Brain microvascular endothelial cell (primary cell): ENCODE results near the gene NFIC.

Source experiments
- DNase-seq: peaks from one replicate; pipeline ENCODE4 v3.0.0-alpha.2; 2020
- H3K27ac ChIP-seq: fragments of 250-450 bp; sonication (Bioruptor Pico); 2 replicates; pipeline ENCODE4 v1.5.1; 2020; ENCODE audit warnings: mild to moderate bottlenecking, moderate library complexity
- H3K27me3 ChIP-seq: fragments of 250-450 bp; sonication (Bioruptor Pico); replicated peaks from 2 replicates; pipeline ENCODE4 v1.5.1; 2020; ENCODE audit warnings: mild to moderate bottlenecking
- H3K36me3 ChIP-seq: fragments of 250-450 bp; sonication (Bioruptor Pico); replicated peaks from 2 replicates; pipeline ENCODE4 v1.5.1; 2020; ENCODE audit warnings: mild to moderate bottlenecking
- H3K4me3 ChIP-seq: 2 replicates; pipeline ENCODE4 v1.5.1; 2011; ENCODE audit warnings: low read depth, mild to moderate bottlenecking, control low read depth, low read length, moderate library complexity
- CTCF ChIP-seq: IDR thresholded peaks from 2 replicates; pipeline ENCODE4 v1.5.1; 2011; ENCODE audit warnings: low read depth, mild to moderate bottlenecking, moderate library complexity, low read length, control low read depth, inconsistent platforms; ENCODE audit errors: missing control alignments
- in situ Hi-C: cut with HindIII; loops from 2 replicates; pipeline ENCODE4 v1.10.0; 2017; ENCODE audit warnings: low sequenced_read_pairs, low pct_ligation_motif_present

NFIC gene

GRCh38 chr19:3408996-3409345 lies 42.6 kb downstream of the NFIC start:
- no peak overlapping the region for H3K4me3 ChIP-seq
- H3K27me3 ChIP-seq = no peaks in the 10 kb centered on the region
- no peak overlapping the region for H3K27ac ChIP-seq
- peaks cover 17% of the 10 kb centered on the region for H3K36me3 ChIP-seq
- no peak for TF ChIP-seq CTCF
- no peak for DNase-seq
- in situ Hi-C loops = no loop called here

GRCh38 chr19:3409346-3410064 lies 43.1 kb downstream of the NFIC start:
- Histone ChIP-seq H3K27me3 (no peaks in the 10 kb centered on the region), H3K36me3 (peaks cover 18% of the 10 kb centered on the region), H3K4me3 (no peak overlapping the region), H3K27ac (no peak overlapping the region)
- no peak for TF ChIP-seq CTCF
- no peak for DNase-seq
- in situ Hi-C loops = no loop called here

- no peaks in the 10 kb centered on the region for H3K27me3 ChIP-seq
- in situ Hi-C loops = no loop called here
These were observed 45.3 kb downstream of the NFIC start for GRCh38 chr19:3411636-3412035.

GRCh38 chr19:3412066-3412465 lies 45.7 kb downstream of the NFIC start:
- H3K4me3 ChIP-seq = no peak overlapping the region
- H3K27me3 ChIP-seq = no peaks in the 10 kb centered on the region

More at GRCh38 chr19:3411636-3412035, 45.3 kb downstream of the NFIC start:
- no peak overlapping the region for H3K27ac ChIP-seq
- DNase-seq = no peak
- peaks cover 15% of the 10 kb centered on the region for H3K36me3 ChIP-seq
- TF ChIP-seq CTCF = no peak
- no peak overlapping the region for H3K4me3 ChIP-seq

GRCh38 chr19:3413796-3414327 lies 47.5 kb downstream of the NFIC start:
- DNase-seq = no peak
- no peaks in the 10 kb centered on the region for H3K27me3 ChIP-seq
- H3K27ac ChIP-seq = no peak overlapping the region
- no peak for TF ChIP-seq CTCF
- no peak overlapping the region for H3K4me3 ChIP-seq
- in situ Hi-C loops = no loop called here
- peaks cover 10% of the 10 kb centered on the region for H3K36me3 ChIP-seq

More at GRCh38 chr19:3412066-3412465, 45.7 kb downstream of the NFIC start:
- in situ Hi-C loops = no loop called here
- Histone ChIP-seq H3K27ac (no peak overlapping the region), H3K36me3 (peaks cover 14% of the 10 kb centered on the region)
- no peak for TF ChIP-seq CTCF
- no peak for DNase-seq

DNA sequence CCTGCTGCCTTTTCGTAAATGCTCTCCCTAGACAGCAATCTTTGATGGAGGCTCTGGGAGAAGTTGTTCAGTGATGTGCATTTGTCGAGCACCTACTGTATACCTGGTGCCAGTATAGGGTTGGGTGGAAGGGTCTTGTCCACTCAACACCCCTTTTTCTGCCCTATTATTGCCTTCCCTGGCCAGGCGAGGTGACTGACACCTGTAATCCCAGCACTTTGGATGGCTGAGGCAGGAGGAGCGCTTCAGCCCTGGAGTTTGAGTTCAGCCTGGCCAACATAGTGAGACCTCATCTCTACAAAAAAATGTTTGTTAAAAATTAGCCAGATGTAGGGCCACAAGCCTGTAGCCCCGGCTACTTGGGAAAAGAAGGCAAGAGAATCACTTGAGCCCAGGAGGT lies 49.3 kb downstream of the NFIC start:
- peaks cover 10% of the 10 kb centered on the region for H3K36me3 ChIP-seq
- no peak overlapping the region for H3K4me3 ChIP-seq
- no peak overlapping the region for H3K27ac ChIP-seq
- TF ChIP-seq CTCF = no peak
- DNase-seq = no peak
- no peaks in the 10 kb centered on the region for H3K27me3 ChIP-seq
- in situ Hi-C loops = no loop called here
